K562 (cell line): Measurements from ENCODE around the gene FAM161A. TPM values are rescaled to one million over a fixed set of nuclear protein-coding genes. Genes with fewer than 3 reads are reported as not detected.

ENCODE experiments used
- ATAC-seq: fragments of 200-7000 bp; cut with Tn5 transposase; 3 replicates; pipeline ENCODE4 v1.9.1; 2020; ENCODE audit warnings: moderate library complexity
- BruUV-seq: library from RNA; stranded (reverse); fragments of 400-500 nt; replicated peaks from 2 replicates; lab custom pipeline; 2021; lab: Mats Ljungman, UMichigan
- CTCF ChIA-PET: fragments of 300-600 bp; formaldehyde crosslinking; extraction: SDS; loops from one replicate; lab custom pipeline; 2021; ENCODE audit warnings: low intra/inter-chr PET ratio; lab: Yijun Ruan, JAX
- POLR2A ChIA-PET: fragments of 300-600, 350-650 bp; sonication (Branson Sonifier 250); formaldehyde crosslinking; extraction: SDS; loops from one replicate; lab custom pipeline; 2021; ENCODE audit warnings: antibody characterized with exemption, inconsistent platforms; lab: Yijun Ruan, JAX
- DNase-seq, 4 experiments: peaks; one replicate each; pipeline versions ENCODE4 v3.0.0 to v3.0.0-alpha.2; 2011 to 2018; ENCODE audit warnings: low spot score in 3 of 4, mixed read lengths in 3 of 4; ENCODE audit errors: extremely low read depth in 1 of 4
- FAIRE-seq: peaks from 2 replicates; lab custom pipeline; 2011; peaks lifted over from hg19 to GRCh38; lab: Jason Lieb, UNC
- H2AFZ ChIP-seq: 2 replicates; pipeline ENCODE4 v1.6.0; 2011; ENCODE audit warnings: low read depth, low read length, control low read depth, inconsistent platforms
- H3K27ac ChIP-seq: fragments of 200-600 bp; 3 replicates; pipeline ENCODE4 v1.8.0; 2011; ENCODE audit warnings: low read depth, mild to moderate bottlenecking, control low read depth, inconsistent platforms, low read length, moderate library complexity, mixed read lengths; ENCODE audit errors: extremely low read depth
- H3K27me3 ChIP-seq, 2 experiments: fragments of 300-600 bp in 1 of 2; 2 replicates in 1 of 2; 3 replicates in 1 of 2; pipeline versions ENCODE4 v1.6.0 to v1.8.0; 2011; ENCODE audit warnings: inconsistent platforms in 2 of 2, low read length in 2 of 2, mild to moderate bottlenecking in 1 of 2, mixed read lengths in 1 of 2, moderate library complexity in 1 of 2; ENCODE audit not compliant: control insufficient read depth in 2 of 2, insufficient read depth in 2 of 2
- H3K36me3 ChIP-seq: fragments of 300-600 bp; 3 replicates; pipeline ENCODE4 v1.8.0; 2011; ENCODE audit warnings: mild to moderate bottlenecking, low read length, inconsistent platforms; ENCODE audit not compliant: control insufficient read depth, insufficient read depth
- H3K4me1 ChIP-seq, 2 experiments: fragments of 200-600 bp in 1 of 2; replicated peaks in 1 of 2; 2 replicates in 1 of 2; 3 replicates in 1 of 2; pipeline versions ENCODE4 v1.5.1 to v1.8.0; 2011; ENCODE audit warnings: inconsistent platforms in 2 of 2, low read length in 2 of 2, mild to moderate bottlenecking in 1 of 2, mixed read lengths in 1 of 2, moderate library complexity in 1 of 2; ENCODE audit not compliant: control insufficient read depth in 2 of 2, insufficient read depth in 2 of 2
- H3K4me2 ChIP-seq: 2 replicates; pipeline ENCODE4 v1.6.1; 2011; ENCODE audit warnings: low read length, control low read depth, inconsistent platforms, mixed read lengths; ENCODE audit not compliant: insufficient read depth
- H3K4me3 ChIP-seq: fragments of 200-600 bp; sonication (generic), shearing (Covaris generic); 2 replicates; pipeline ENCODE4 v1.5.1; 2016; ENCODE audit warnings: control low read depth, inconsistent platforms
- H3K79me2 ChIP-seq: fragments of 200-600 bp; 3 replicates; pipeline ENCODE4 v1.8.0; 2011; ENCODE audit warnings: low read length, inconsistent platforms; ENCODE audit not compliant: control insufficient read depth, insufficient read depth
- H3K9ac ChIP-seq, 2 experiments: 2 replicates each; pipeline versions ENCODE4 v1.6.0 to v1.6.1; 2011; ENCODE audit warnings: low read depth in 2 of 2, low read length in 2 of 2, control low read depth in 1 of 2, inconsistent platforms in 1 of 2, mild to moderate bottlenecking in 1 of 2, mixed read lengths in 1 of 2; ENCODE audit not compliant: insufficient read depth in 1 of 2
- H3K9me1 ChIP-seq: one replicate; pipeline ENCODE4 v1.6.0; 2011; ENCODE audit warnings: inconsistent platforms, mild to moderate bottlenecking, low read length, moderate library complexity; ENCODE audit not compliant: control insufficient read depth, insufficient read depth
- H3K9me3 ChIP-seq: replicated peaks from 2 replicates; pipeline ENCODE4 v1.5.1; 2011; ENCODE audit warnings: low read depth, low read length, inconsistent platforms; ENCODE audit not compliant: control insufficient read depth, insufficient read depth
- H4K20me1 ChIP-seq: replicated peaks from 2 replicates; pipeline ENCODE4 v1.6.1; 2011; ENCODE audit warnings: low read length, inconsistent platforms, mixed read lengths; ENCODE audit not compliant: control insufficient read depth, insufficient read depth
- CBFB ChIP-seq: sonication (generic); formaldehyde crosslinking; IDR thresholded peaks from 2 replicates; pipeline ENCODE4 v1.4.0; 2020; ENCODE audit warnings: mild to moderate bottlenecking, missing genetic modification reagents
- PRPF4 ChIP-seq: fragments of 200-400 bp; formaldehyde crosslinking; IDR thresholded peaks from one replicate; pipeline ENCODE4 v1.6.1; 2017; ENCODE audit warnings: low read length, low read depth, mild to moderate bottlenecking; ENCODE audit not compliant: insufficient read depth, poor library complexity, severe bottlenecking
- THRAP3 ChIP-seq: fragments of 450-650 bp; IDR thresholded peaks from 2 replicates; pipeline ENCODE4 v1.6.1; 2016; ENCODE audit warnings: mild to moderate bottlenecking, inconsistent platforms, borderline replicate concordance
- WGBS: fragments of 100-300 bp; shearing (Covaris generic); methylation state at CpG from one replicate; pipeline ENCODE4 v1.1.6; 2016; ENCODE audit warnings: low coverage, mixed read lengths; ENCODE audit not compliant: insufficient coverage; ENCODE audit errors: missing lambda C conversion rate; 5-methylcytosine and 5-hydroxymethylcytosine counted together
- in situ Hi-C: fragments of 300-500 bp; cut with MboI; formaldehyde crosslinking; loops from 4 replicates; pipeline ENCODE4 v1.15.0; 2018; ENCODE audit warnings: inconsistent platforms, mixed read lengths
- intact Hi-C: fragments of 100-400 bp; cut with micrococcal nuclease; formaldehyde crosslinking; loops from 2 replicates; pipeline ENCODE4 v1.14.2; 2022
- polyA plus RNA-seq, 8 experiments: library from polyadenylated mRNA; depleted of rRNA in 4 of 8; stranded (reverse) in 5 of 8; unstranded in 3 of 8; fragments of >200 nt; fragmentation: Nextera tagmentation in 2 of 8; fragmentation: Illumina TruSeq in 1 of 8; extraction: Ambion mirVana in 2 of 8; extraction: Trizol in 1 of 8; gene quantifications; 2 replicates each; pipeline versions ENCODE4 v1.2.1 to v1.2.3, GENCODE V29; 2011 to 2014; ENCODE audit warnings: inconsistent platforms in 1 of 8, missing spikeins in 1 of 8
- total RNA-seq, 7 experiments: library from RNA; depleted of rRNA in 6 of 7; stranded (reverse); fragments of >200 nt in 6 of 7; fragmentation: Illumina TruSeq in 2 of 7; extraction: Trizol in 2 of 7; gene quantifications; 2 replicates each; pipeline versions ENCODE4 v1.2.1 to v1.2.3, GENCODE V29; 2011 to 2021; ENCODE audit warnings: low replicate concordance in 1 of 7
- TF ChIP-seq, protein P1 (sequence below): fragments of 450-650 bp; IDR thresholded peaks from 2 replicates; pipeline ENCODE4 v1.6.1; 2016; ENCODE audit warnings: antibody characterized with exemption

Gene FAM161A
- total and polyA plus RNA-seq, 9 of the 15 experiments (the other 6 are each of a cell fraction or from before 2014, with no cell fraction given): 0.27 to 1.4 (median 0.80) TPM

DNA sequence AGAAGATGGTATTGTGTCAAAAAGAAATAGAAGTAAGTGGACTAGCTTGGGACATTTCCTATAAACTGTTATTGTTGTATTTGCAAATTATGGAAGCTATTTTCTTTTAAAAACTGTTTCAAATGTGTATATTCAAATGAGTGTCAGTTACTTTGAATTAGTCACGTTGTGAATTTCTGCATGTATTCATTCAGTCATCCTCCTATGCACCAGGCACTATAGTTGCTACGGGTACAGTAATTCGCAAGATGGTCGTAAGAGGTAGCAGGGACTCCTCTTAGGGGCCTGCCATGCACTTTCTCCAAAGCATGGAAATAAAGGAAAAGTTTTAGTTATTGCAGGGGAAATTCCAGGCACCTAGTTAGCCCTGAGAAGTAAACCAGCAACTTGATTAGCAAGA lies 51.3 kb downstream of the FAM161A start:
- no peaks in the 10 kb centered on the region for H4K20me1 ChIP-seq
- H3K36me3 ChIP-seq: no peaks in the 10 kb centered on the region
- no peak for DNase-seq
- intact Hi-C loops: no loop called here
- no peaks in the 10 kb centered on the region for H3K9me1 ChIP-seq
- 5% methylated on average over 4 of the region's 4 CpGs for WGBS
- H3K9me3 ChIP-seq: no peaks in the 10 kb centered on the region
- no peak overlapping the region for H3K4me3 ChIP-seq
- BruUV-seq: no TSS peak
- POLR2A ChIA-PET: interaction anchor here (0.6 kb wide), 1 partner anchor 110 kb away, joined by 3 read pairs; no protein-coding TSS in a partner anchor
- no peak overlapping the region for H3K4me2 ChIP-seq
- H3K4me1 ChIP-seq: no peaks in the 10 kb centered on the region; a peak in 1 of 5 replicates
- peaks cover 13 to 33% of the 10 kb centered on the region in 2 experiments for H3K27me3 ChIP-seq
- H3K27ac ChIP-seq: no peak overlapping the region
- TF ChIP-seq PRPF4 (no peak), THRAP3 (no peak), CBFB (CRISPR knock-in tag) (no peak)
- TF ChIP-seq, protein P1, sequence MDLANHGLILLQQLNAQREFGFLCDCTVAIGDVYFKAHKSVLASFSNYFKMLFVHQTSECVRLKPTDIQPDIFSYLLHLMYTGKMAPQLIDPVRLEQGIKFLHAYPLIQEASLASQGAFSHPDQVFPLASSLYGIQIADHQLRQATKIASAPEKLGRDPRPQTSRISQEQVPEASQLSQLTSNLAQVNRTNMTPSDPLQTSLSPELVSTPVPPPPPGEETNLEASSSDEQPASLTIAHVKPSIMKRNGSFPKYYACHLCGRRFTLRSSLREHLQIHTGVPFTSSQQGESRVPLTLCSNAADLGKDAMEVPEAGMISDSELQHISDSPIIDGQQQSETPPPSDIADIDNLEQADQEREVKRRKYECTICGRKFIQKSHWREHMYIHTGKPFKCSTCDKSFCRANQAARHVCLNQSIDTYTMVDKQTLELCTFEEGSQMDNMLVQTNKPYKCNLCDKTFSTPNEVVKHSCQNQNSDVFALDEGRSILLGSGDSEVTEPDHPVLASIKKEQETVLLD: no peak
- TF ChIP-seq, all 486 proteins: peak for 0
- Histone ChIP-seq H3K79me2 (no peaks in the 10 kb centered on the region), H3K9ac (no peak overlapping the region), H2AFZ (no peak overlapping the region)
- FAIRE-seq: no peak
- CTCF ChIA-PET: no interaction called here
- no peak for ATAC-seq
- in situ Hi-C loops: no loop called here
